HepG2 (cell line): Measurements from ENCODE around the gene STN1. TPM values are rescaled to one million over a fixed set of nuclear protein-coding genes. Genes with fewer than 3 reads are reported as not detected.
A peak's percentile ranks its signal among the peaks of the same experiment; 100 is the strongest.

ENCODE experiments used
- DNMT3B ChIP-seq: conservative IDR thresholded peaks from 2 replicates; pipeline ENCODE4 v1.6.1; 2016; ENCODE audit warnings: missing biosample characterization, control low read depth
- MXD4 ChIP-seq: IDR thresholded peaks from 2 replicates; pipeline ENCODE4 v1.6.1; 2016; ENCODE audit warnings: mild to moderate bottlenecking, missing biosample characterization, missing genetic modification reagents
- NFE2L2 ChIP-seq: fragments of 150-350 bp; IDR thresholded peaks from 2 replicates; pipeline ENCODE4 v1.6.1; 2014; ENCODE audit warnings: low read length
- NFRKB ChIP-seq: fragments of 450-650 bp; IDR thresholded peaks from 2 replicates; pipeline ENCODE4 v1.6.1; 2017
- PAF1 ChIP-seq: IDR thresholded peaks from 2 replicates; pipeline ENCODE4 v1.6.1; 2016; ENCODE audit warnings: missing genetic modification reagents, missing compliant biosample characterization
- PTBP1 ChIP-seq: fragments of 200-400 bp; formaldehyde crosslinking; IDR thresholded peaks from 2 replicates; pipeline ENCODE4 v1.6.1; 2018; ENCODE audit warnings: low read length, low read depth; ENCODE audit not compliant: poor library complexity, severe bottlenecking
- RBM22 ChIP-seq: fragments of 200-400 bp; formaldehyde crosslinking; optimal IDR thresholded peaks from 2 replicates; pipeline ENCODE3; 2017; ENCODE audit warnings: mild to moderate bottlenecking, low read length, moderate library complexity
- RELA ChIP-seq: sonication (generic); formaldehyde crosslinking; IDR thresholded peaks from 2 replicates; pipeline ENCODE4 v1.4.0; 2020; ENCODE audit warnings: missing genetic modification reagents
- XBP1 ChIP-seq: sonication (generic); formaldehyde crosslinking; IDR thresholded peaks from 2 replicates; pipeline ENCODE4 v1.5.0; 2020; ENCODE audit warnings: missing genetic modification reagents
- ZNF572 ChIP-seq: sonication (generic); formaldehyde crosslinking; IDR thresholded peaks from 2 replicates; pipeline ENCODE4 v1.5.1; 2020; ENCODE audit warnings: mild to moderate bottlenecking, missing genetic modification reagents
- ZNF766 ChIP-seq: sonication (generic); formaldehyde crosslinking; IDR thresholded peaks from 2 replicates; pipeline ENCODE4 v1.5.0; 2020; ENCODE audit warnings: missing genetic modification reagents, borderline replicate concordance
- polyA plus RNA-seq, 8 experiments: library from polyadenylated mRNA; depleted of rRNA in 3 of 8; stranded (reverse) in 7 of 8; unstranded in 1 of 8; fragments of >200 nt; fragmentation: Illumina TruSeq in 4 of 8; extraction: Trizol in 4 of 8; gene quantifications; 2 replicates each; pipeline versions ENCODE4 v1.2.1 to v1.2.3, GENCODE V29; 2011 to 2016; ENCODE audit warnings: low read depth in 4 of 8, missing spikeins in 1 of 8, mixed read lengths in 1 of 8; ENCODE audit not compliant: insufficient read depth in 1 of 8
- total RNA-seq, 5 experiments: library from RNA; depleted of rRNA; stranded (reverse); fragments of >200 nt; fragmentation: Illumina TruSeq; extraction: Trizol; gene quantifications; 2 replicates each; pipeline ENCODE4 v1.2.3, GENCODE V29; 2016; ENCODE audit warnings: low read depth in 1 of 5
- TF ChIP-seq, protein P1 (sequence below): IDR thresholded peaks from 2 replicates; pipeline ENCODE4 v1.6.1; 2016
- TF ChIP-seq, protein P2 (sequence below): sonication (generic); formaldehyde crosslinking; IDR thresholded peaks from 2 replicates; pipeline ENCODE4 v1.5.0; 2020; ENCODE audit warnings: missing genetic modification reagents
- TF ChIP-seq, protein P3 (sequence below): sonication (generic); formaldehyde crosslinking; IDR thresholded peaks from 2 replicates; pipeline ENCODE4 v1.4.0; 2020; ENCODE audit warnings: missing genetic modification reagents
- TF ChIP-seq, protein P4 (sequence below): sonication (generic); formaldehyde crosslinking; IDR thresholded peaks from 2 replicates; pipeline ENCODE4 v1.5.0; 2020; ENCODE audit warnings: missing genetic modification reagents
- TF ChIP-seq, protein P5 (sequence below): sonication (generic); formaldehyde crosslinking; IDR thresholded peaks from 2 replicates; pipeline ENCODE4 v1.9.0; 2021; ENCODE audit warnings: missing genetic modification reagents, borderline replicate concordance

Gene STN1
- total and polyA plus RNA-seq, 2 of the 13 experiments (the other 11 are each of a cell fraction or from before 2014, with no cell fraction given), result 17.6 to 22.7 TPM

DNA sequence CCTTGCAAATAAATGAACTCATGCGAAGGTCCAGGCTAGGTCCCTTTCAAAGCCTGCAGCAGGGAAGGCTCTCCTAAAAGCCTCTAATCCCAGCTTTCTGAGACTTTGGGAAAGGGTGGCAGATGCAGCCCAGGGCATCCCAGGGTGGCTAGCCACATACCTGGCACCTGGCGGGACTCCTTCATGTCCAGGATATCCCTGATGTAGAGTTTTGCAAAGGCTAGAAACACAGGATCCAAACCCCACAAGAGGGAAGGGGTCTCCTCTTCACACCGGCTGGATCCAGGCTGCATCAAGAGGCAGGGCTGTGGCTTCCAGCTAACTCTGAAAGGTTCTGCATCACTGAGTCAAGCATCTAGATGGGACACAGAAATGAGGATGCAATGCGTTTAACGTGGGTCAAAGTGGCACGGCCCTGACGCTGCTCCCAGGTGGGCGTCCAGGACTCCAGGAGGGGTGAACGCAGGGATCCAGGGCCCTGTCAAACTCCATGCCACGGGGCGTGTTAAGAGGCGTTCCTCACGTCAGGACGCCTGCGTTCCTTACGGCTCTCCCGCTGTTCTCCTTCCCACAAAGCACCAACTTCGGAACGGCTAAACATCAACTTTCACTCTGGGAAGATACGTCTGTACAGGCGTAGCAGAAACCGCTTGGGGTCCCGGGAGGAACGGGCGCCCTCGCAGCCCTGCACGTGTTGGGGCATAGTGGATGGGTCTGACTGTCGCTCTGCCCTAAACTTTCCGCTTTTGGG is 507 bp downstream of the STN1 start (continued):
- TF ChIP-seq, protein P1, sequence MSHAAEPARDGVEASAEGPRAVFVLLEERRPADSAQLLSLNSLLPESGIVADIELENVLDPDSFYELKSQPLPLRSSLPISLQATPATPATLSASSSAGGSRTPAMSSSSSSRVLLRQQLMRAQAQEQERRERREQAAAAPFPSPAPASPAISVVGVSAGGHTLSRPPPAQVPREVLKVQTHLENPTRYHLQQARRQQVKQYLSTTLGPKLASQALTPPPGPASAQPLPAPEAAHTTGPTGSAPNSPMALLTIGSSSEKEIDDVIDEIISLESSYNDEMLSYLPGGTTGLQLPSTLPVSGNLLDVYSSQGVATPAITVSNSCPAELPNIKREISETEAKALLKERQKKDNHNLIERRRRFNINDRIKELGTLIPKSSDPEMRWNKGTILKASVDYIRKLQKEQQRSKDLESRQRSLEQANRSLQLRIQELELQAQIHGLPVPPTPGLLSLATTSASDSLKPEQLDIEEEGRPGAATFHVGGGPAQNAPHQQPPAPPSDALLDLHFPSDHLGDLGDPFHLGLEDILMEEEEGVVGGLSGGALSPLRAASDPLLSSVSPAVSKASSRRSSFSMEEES (CRISPR knock-in tag), result no peak
- TF ChIP-seq PAF1, result no peak
- no peak for TF ChIP-seq DNMT3B (CRISPR knock-in tag)
- no peak for TF ChIP-seq NFE2L2
- TF ChIP-seq ZNF766, result no peak
- TF ChIP-seq ZNF572 (CRISPR knock-in tag), result 0 out of 2 replicates have a peak, but pooled peaks have one; percentile 62
- TF ChIP-seq, protein P2, sequence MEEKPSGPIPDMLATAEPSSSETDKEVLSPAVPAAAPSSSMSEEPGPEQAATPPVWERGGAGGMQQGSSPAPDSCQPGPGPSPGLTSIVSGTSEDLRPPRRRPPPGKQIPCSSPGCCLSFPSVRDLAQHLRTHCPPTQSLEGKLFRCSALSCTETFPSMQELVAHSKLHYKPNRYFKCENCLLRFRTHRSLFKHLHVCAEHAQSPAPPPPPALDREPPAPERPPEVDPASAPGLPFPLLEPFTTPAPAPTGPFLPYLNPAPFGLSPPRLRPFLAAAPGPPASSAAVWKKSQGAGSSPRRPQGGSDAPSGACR, result no peak
- TF ChIP-seq, protein P3, sequence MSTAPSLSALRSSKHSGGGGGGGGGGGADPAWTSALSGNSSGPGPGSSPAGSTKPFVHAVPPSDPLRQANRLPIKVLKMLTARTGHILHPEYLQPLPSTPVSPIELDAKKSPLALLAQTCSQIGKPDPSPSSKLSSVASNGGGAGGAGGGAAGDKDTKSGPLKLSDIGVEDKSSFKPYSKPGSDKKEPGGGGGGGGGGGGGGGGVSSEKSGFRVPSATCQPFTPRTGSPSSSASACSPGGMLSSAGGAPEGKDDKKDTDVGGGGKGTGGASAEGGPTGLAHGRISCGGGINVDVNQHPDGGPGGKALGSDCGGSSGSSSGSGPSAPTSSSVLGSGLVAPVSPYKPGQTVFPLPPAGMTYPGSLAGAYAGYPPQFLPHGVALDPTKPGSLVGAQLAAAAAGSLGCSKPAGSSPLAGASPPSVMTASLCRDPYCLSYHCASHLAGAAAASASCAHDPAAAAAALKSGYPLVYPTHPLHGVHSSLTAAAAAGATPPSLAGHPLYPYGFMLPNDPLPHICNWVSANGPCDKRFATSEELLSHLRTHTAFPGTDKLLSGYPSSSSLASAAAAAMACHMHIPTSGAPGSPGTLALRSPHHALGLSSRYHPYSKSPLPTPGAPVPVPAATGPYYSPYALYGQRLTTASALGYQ (CRISPR knock-in tag), result 0 out of 2 replicates have a peak, but pooled peaks have one; percentile 7
- TF ChIP-seq RBM22, result no peak
- no peak for TF ChIP-seq PTBP1
- TF ChIP-seq MXD4, result 0 out of 2 replicates have a peak, but pooled peaks have one; percentile 68
- no peak for TF ChIP-seq NFRKB
- 0 out of 2 replicates have a peak, but pooled peaks have one; percentile 36 for TF ChIP-seq RELA (CRISPR knock-in tag)
- TF ChIP-seq, protein P4, sequence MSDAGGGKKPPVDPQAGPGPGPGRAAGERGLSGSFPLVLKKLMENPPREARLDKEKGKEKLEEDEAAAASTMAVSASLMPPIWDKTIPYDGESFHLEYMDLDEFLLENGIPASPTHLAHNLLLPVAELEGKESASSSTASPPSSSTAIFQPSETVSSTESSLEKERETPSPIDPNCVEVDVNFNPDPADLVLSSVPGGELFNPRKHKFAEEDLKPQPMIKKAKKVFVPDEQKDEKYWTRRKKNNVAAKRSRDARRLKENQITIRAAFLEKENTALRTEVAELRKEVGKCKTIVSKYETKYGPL (CRISPR knock-in tag), result no peak
- TF ChIP-seq, protein P5, sequence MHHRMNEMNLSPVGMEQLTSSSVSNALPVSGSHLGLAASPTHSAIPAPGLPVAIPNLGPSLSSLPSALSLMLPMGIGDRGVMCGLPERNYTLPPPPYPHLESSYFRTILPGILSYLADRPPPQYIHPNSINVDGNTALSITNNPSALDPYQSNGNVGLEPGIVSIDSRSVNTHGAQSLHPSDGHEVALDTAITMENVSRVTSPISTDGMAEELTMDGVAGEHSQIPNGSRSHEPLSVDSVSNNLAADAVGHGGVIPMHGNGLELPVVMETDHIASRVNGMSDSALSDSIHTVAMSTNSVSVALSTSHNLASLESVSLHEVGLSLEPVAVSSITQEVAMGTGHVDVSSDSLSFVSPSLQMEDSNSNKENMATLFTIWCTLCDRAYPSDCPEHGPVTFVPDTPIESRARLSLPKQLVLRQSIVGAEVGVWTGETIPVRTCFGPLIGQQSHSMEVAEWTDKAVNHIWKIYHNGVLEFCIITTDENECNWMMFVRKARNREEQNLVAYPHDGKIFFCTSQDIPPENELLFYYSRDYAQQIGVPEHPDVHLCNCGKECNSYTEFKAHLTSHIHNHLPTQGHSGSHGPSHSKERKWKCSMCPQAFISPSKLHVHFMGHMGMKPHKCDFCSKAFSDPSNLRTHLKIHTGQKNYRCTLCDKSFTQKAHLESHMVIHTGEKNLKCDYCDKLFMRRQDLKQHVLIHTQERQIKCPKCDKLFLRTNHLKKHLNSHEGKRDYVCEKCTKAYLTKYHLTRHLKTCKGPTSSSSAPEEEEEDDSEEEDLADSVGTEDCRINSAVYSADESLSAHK (CRISPR knock-in tag), result no peak
- TF ChIP-seq XBP1 (CRISPR knock-in tag), result no peak
